ENCODE results near the gene ARHGEF11.

Gene ARHGEF11

GRCh38 chr1:156942576-156942975, 103.0 kb downstream of the ARHGEF11 start:
- H3K36me3 ChIP-seq (ENCODE audit: control insufficient read depth, insufficient read depth, low read length), result peaks cover 97% of the 10 kb centered on the region
- no peak overlapping the region for H3K27ac ChIP-seq (ENCODE audit: low read depth, low read length)
- no peaks in the 10 kb centered on the region for H3K4me1 ChIP-seq (ENCODE audit: control insufficient read depth, insufficient read depth, low read length)
- H3K4me3 ChIP-seq (ENCODE audit: low read depth, low read length), result no peak overlapping the region
- no peak overlapping the region for H3K9ac ChIP-seq (ENCODE audit: low read length)
- H3K9me3 ChIP-seq (ENCODE audit: control insufficient read depth, insufficient read depth, low read depth, low read length), result no peaks in the 10 kb centered on the region
- H3K27me3 ChIP-seq (ENCODE audit: control insufficient read depth, insufficient read depth, low read length), result no peaks in the 10 kb centered on the region

- H3K4me1 ChIP-seq (ENCODE audit: control insufficient read depth, insufficient read depth, low read length), result no peaks in the 10 kb centered on the region
- H3K27ac ChIP-seq (ENCODE audit: low read depth, low read length), result no peak overlapping the region
- peaks cover 97% of the 10 kb centered on the region for H3K36me3 ChIP-seq (ENCODE audit: control insufficient read depth, insufficient read depth, low read length)
- no peaks in the 10 kb centered on the region for H3K27me3 ChIP-seq (ENCODE audit: control insufficient read depth, insufficient read depth, low read length)
- no peak overlapping the region for H3K4me3 ChIP-seq (ENCODE audit: low read depth, low read length)
- H3K9me3 ChIP-seq (ENCODE audit: control insufficient read depth, insufficient read depth, low read depth, low read length), result no peaks in the 10 kb centered on the region
- H3K9ac ChIP-seq (ENCODE audit: low read length), result no peak overlapping the region
Measured at GRCh38 chr1:156942176-156942575, 103.4 kb downstream of the ARHGEF11 start.

GRCh38 chr1:156941675-156942074, 103.9 kb downstream of the ARHGEF11 start:
- H3K4me3 ChIP-seq (ENCODE audit: low read depth, low read length), result no peak overlapping the region
- H3K9me3 ChIP-seq (ENCODE audit: control insufficient read depth, insufficient read depth, low read depth, low read length), result no peaks in the 10 kb centered on the region
- H3K4me1 ChIP-seq (ENCODE audit: control insufficient read depth, insufficient read depth, low read length), result no peaks in the 10 kb centered on the region
- H3K36me3 ChIP-seq (ENCODE audit: control insufficient read depth, insufficient read depth, low read length), result peaks cover 97% of the 10 kb centered on the region
- no peak overlapping the region for H3K27ac ChIP-seq (ENCODE audit: low read depth, low read length)
- no peaks in the 10 kb centered on the region for H3K27me3 ChIP-seq (ENCODE audit: control insufficient read depth, insufficient read depth, low read length)
- H3K9ac ChIP-seq (ENCODE audit: low read length), result no peak overlapping the region

GRCh38 chr1:156939786-156940334, 105.7 kb downstream of the ARHGEF11 start:
- Histone ChIP-seq H3K4me3 (ENCODE audit: low read depth, low read length) (no peak overlapping the region), H3K9ac (ENCODE audit: low read length) (no peak overlapping the region), H3K4me1 (ENCODE audit: control insufficient read depth, insufficient read depth, low read length) (peaks cover 5% of the 10 kb centered on the region; the same call in 1 of the 2 replicates), H3K9me3 (ENCODE audit: control insufficient read depth, insufficient read depth, low read depth, low read length) (no peaks in the 10 kb centered on the region), H3K27ac (ENCODE audit: low read depth, low read length) (no peak overlapping the region), H3K27me3 (ENCODE audit: control insufficient read depth, insufficient read depth, low read length) (no peaks in the 10 kb centered on the region), H3K36me3 (ENCODE audit: control insufficient read depth, insufficient read depth, low read length) (peaks cover 95% of the 10 kb centered on the region)

GRCh38 chr1:156938813-156939212, 106.7 kb downstream of the ARHGEF11 start:
- Histone ChIP-seq H3K27me3 (ENCODE audit: control insufficient read depth, insufficient read depth, low read length) (no peaks in the 10 kb centered on the region), H3K4me1 (ENCODE audit: control insufficient read depth, insufficient read depth, low read length) (peaks cover 5% of the 10 kb centered on the region; the same call in 1 of the 2 replicates), H3K27ac (ENCODE audit: low read depth, low read length) (no peak overlapping the region), H3K4me3 (ENCODE audit: low read depth, low read length) (no peak overlapping the region), H3K9me3 (ENCODE audit: control insufficient read depth, insufficient read depth, low read depth, low read length) (no peaks in the 10 kb centered on the region), H3K9ac (ENCODE audit: low read length) (no peak overlapping the region), H3K36me3 (ENCODE audit: control insufficient read depth, insufficient read depth, low read length) (peaks cover 93% of the 10 kb centered on the region)

- H3K9me3 ChIP-seq (ENCODE audit: control insufficient read depth, insufficient read depth, low read depth, low read length), result no peaks in the 10 kb centered on the region
- H3K4me1 ChIP-seq (ENCODE audit: control insufficient read depth, insufficient read depth, low read length), result peaks cover 8% of the 10 kb centered on the region; the same call in 1 of the 2 replicates
- H3K4me3 ChIP-seq (ENCODE audit: low read depth, low read length), result no peak overlapping the region
- no peak overlapping the region for H3K27ac ChIP-seq (ENCODE audit: low read depth, low read length)
- H3K27me3 ChIP-seq (ENCODE audit: control insufficient read depth, insufficient read depth, low read length), result no peaks in the 10 kb centered on the region
- peaks cover 94% of the 10 kb centered on the region for H3K36me3 ChIP-seq (ENCODE audit: control insufficient read depth, insufficient read depth, low read length)
- H3K9ac ChIP-seq (ENCODE audit: low read length), result no peak overlapping the region
Measured at GRCh38 chr1:156937883-156938282, 107.7 kb downstream of the ARHGEF11 start.

GRCh38 chr1:156936721-156937220, 108.8 kb downstream of the ARHGEF11 start:
- H3K9ac ChIP-seq (ENCODE audit: low read length), result no peak overlapping the region
- H3K4me3 ChIP-seq (ENCODE audit: low read depth, low read length), result no peak overlapping the region
- no peaks in the 10 kb centered on the region for H3K9me3 ChIP-seq (ENCODE audit: control insufficient read depth, insufficient read depth, low read depth, low read length)
- no peak overlapping the region for H3K27ac ChIP-seq (ENCODE audit: low read depth, low read length)
- peaks cover 83% of the 10 kb centered on the region for H3K36me3 ChIP-seq (ENCODE audit: control insufficient read depth, insufficient read depth, low read length)
- peaks cover 11% of the 10 kb centered on the region; the same call in 1 of the 2 replicates for H3K4me1 ChIP-seq (ENCODE audit: control insufficient read depth, insufficient read depth, low read length)
- no peaks in the 10 kb centered on the region for H3K27me3 ChIP-seq (ENCODE audit: control insufficient read depth, insufficient read depth, low read length)

GRCh38 chr1:156936191-156936590, 109.4 kb downstream of the ARHGEF11 start:
- Histone ChIP-seq H3K9ac (ENCODE audit: low read length) (no peak overlapping the region), H3K36me3 (ENCODE audit: control insufficient read depth, insufficient read depth, low read length) (peaks cover 77% of the 10 kb centered on the region), H3K27ac (ENCODE audit: low read depth, low read length) (no peak overlapping the region), H3K27me3 (ENCODE audit: control insufficient read depth, insufficient read depth, low read length) (peaks cover 4% of the 10 kb centered on the region), H3K4me3 (ENCODE audit: low read depth, low read length) (no peak overlapping the region), H3K4me1 (ENCODE audit: control insufficient read depth, insufficient read depth, low read length) (peaks cover 12% of the 10 kb centered on the region; the same call in 1 of the 2 replicates), H3K9me3 (ENCODE audit: control insufficient read depth, insufficient read depth, low read depth, low read length) (no peaks in the 10 kb centered on the region)

- Histone ChIP-seq H3K27ac (ENCODE audit: low read depth, low read length) (no peak overlapping the region), H3K27me3 (ENCODE audit: control insufficient read depth, insufficient read depth, low read length) (peaks cover 9% of the 10 kb centered on the region), H3K9ac (ENCODE audit: low read length) (no peak overlapping the region), H3K36me3 (ENCODE audit: control insufficient read depth, insufficient read depth, low read length) (peaks cover 71% of the 10 kb centered on the region), H3K9me3 (ENCODE audit: control insufficient read depth, insufficient read depth, low read depth, low read length) (no peaks in the 10 kb centered on the region), H3K4me1 (ENCODE audit: control insufficient read depth, insufficient read depth, low read length) (peaks cover 12% of the 10 kb centered on the region; the same call in 1 of the 2 replicates), H3K4me3 (ENCODE audit: low read depth, low read length) (no peak overlapping the region)
Measured at GRCh38 chr1:156935505-156936128, 109.9 kb downstream of the ARHGEF11 start.

- peaks cover 30% of the 10 kb centered on the region for H3K27me3 ChIP-seq (ENCODE audit: control insufficient read depth, insufficient read depth, low read length)
- H3K4me1 ChIP-seq (ENCODE audit: control insufficient read depth, insufficient read depth, low read length), result peaks cover 12% of the 10 kb centered on the region; the same call in 1 of the 2 replicates
- H3K4me3 ChIP-seq (ENCODE audit: low read depth, low read length), result no peak overlapping the region
- H3K36me3 ChIP-seq (ENCODE audit: control insufficient read depth, insufficient read depth, low read length), result peaks cover 47% of the 10 kb centered on the region
- no peak overlapping the region for H3K27ac ChIP-seq (ENCODE audit: low read depth, low read length)
- H3K9ac ChIP-seq (ENCODE audit: low read length), result no peak overlapping the region
- H3K9me3 ChIP-seq (ENCODE audit: control insufficient read depth, insufficient read depth, low read depth, low read length), result no peaks in the 10 kb centered on the region
Measured at GRCh38 chr1:156933136-156933535, 112.4 kb downstream of the ARHGEF11 start.

GRCh38 chr1:156931974-156932710, 113.4 kb downstream of the ARHGEF11 start:
- H3K4me1 ChIP-seq (ENCODE audit: control insufficient read depth, insufficient read depth, low read length), result peaks cover 12% of the 10 kb centered on the region; the same call in 1 of the 2 replicates
- H3K9me3 ChIP-seq (ENCODE audit: control insufficient read depth, insufficient read depth, low read depth, low read length), result no peaks in the 10 kb centered on the region
- H3K36me3 ChIP-seq (ENCODE audit: control insufficient read depth, insufficient read depth, low read length), result peaks cover 37% of the 10 kb centered on the region
- peaks cover 40% of the 10 kb centered on the region for H3K27me3 ChIP-seq (ENCODE audit: control insufficient read depth, insufficient read depth, low read length)
- H3K27ac ChIP-seq (ENCODE audit: low read depth, low read length), result no peak overlapping the region
- H3K4me3 ChIP-seq (ENCODE audit: low read depth, low read length), result no peak overlapping the region
- no peak overlapping the region for H3K9ac ChIP-seq (ENCODE audit: low read length)

All from HUES6 (cell line).